Measurements from ENCODE around the gene LSMEM2.
"Not testable (repeated sequence)": the region's sequence is repeated elsewhere in the genome, so short reads cannot be mapped to it uniquely, and the experiment has no call there.

Gene LSMEM2

GRCh38 chr3:50267280-50267913 is 11.5 kb upstream of the LSMEM2 start:
- H3K4me1 ChIP-seq (ENCODE audit: control insufficient read depth, insufficient read depth, low read length): peaks cover 64% of the 10 kb centered on the region
- H3K4me3 ChIP-seq (ENCODE audit: low read length): peak overlapping the region; percentile 69
- H3K4me2 ChIP-seq (ENCODE audit: low read length): peak overlapping the region; percentile 80
- H3K36me3 ChIP-seq (ENCODE audit: insufficient read depth, low read length): no peaks in the 10 kb centered on the region
- H3K27me3 ChIP-seq (ENCODE audit: control insufficient read depth, insufficient read depth, low read length): no peaks in the 10 kb centered on the region
- peak overlapping the region; percentile 58 for H3K9ac ChIP-seq (ENCODE audit: low read depth, low read length)
- no peaks in the 10 kb centered on the region for H3K9me3 ChIP-seq (replicated peaks; ENCODE audit: low read length)

- no peaks in the 10 kb centered on the region for H3K9me3 ChIP-seq (replicated peaks; ENCODE audit: low read length)
- no peaks in the 10 kb centered on the region for H3K36me3 ChIP-seq (ENCODE audit: insufficient read depth, low read length)
- peak overlapping the region; percentile 54 for H3K4me2 ChIP-seq (ENCODE audit: low read length)
- H3K9ac ChIP-seq (ENCODE audit: low read depth, low read length): no peak overlapping the region
- no peaks in the 10 kb centered on the region for H3K27me3 ChIP-seq (ENCODE audit: control insufficient read depth, insufficient read depth, low read length)
- peaks cover 66% of the 10 kb centered on the region for H3K4me1 ChIP-seq (ENCODE audit: control insufficient read depth, insufficient read depth, low read length)
- H3K4me3 ChIP-seq (ENCODE audit: low read length): no peak overlapping the region
Measured at GRCh38 chr3:50268276-50268675, 10.6 kb upstream of the LSMEM2 start.

GRCh38 chr3:50268703-50269451 is 10.0 kb upstream of the LSMEM2 start, which contains the start of gene SEMA3B:
Gene SEMA3B, plus strand, starts transcription at chr3:50269147. Its CDS starts 94 bp downstream, at chr3:50269241.
- Histone ChIP-seq H3K9me3 (replicated peaks; ENCODE audit: low read length) (no peaks in the 10 kb centered on the region), H3K27me3 (ENCODE audit: control insufficient read depth, insufficient read depth, low read length) (no peaks in the 10 kb centered on the region), H3K9ac (ENCODE audit: low read depth, low read length) (no peak within 1 kb of the TSS), H3K36me3 (ENCODE audit: insufficient read depth, low read length) (no peaks in the 10 kb centered on the region), H3K4me1 (ENCODE audit: control insufficient read depth, insufficient read depth, low read length) (peaks cover 61% of the 10 kb centered on the region), H3K4me2 (ENCODE audit: low read length) (peak within 1 kb of the TSS; percentile 54), H3K4me3 (ENCODE audit: low read length) (peak within 1 kb of the TSS; percentile 2)

- peaks cover 56% of the 10 kb centered on the region for H3K4me1 ChIP-seq (ENCODE audit: control insufficient read depth, insufficient read depth, low read length)
- no peak overlapping the region for H3K9ac ChIP-seq (ENCODE audit: low read depth, low read length)
- peak overlapping the region; percentile 54 for H3K4me2 ChIP-seq (ENCODE audit: low read length)
- H3K36me3 ChIP-seq (ENCODE audit: insufficient read depth, low read length): no peaks in the 10 kb centered on the region
- H3K27me3 ChIP-seq (ENCODE audit: control insufficient read depth, insufficient read depth, low read length): no peaks in the 10 kb centered on the region
- H3K9me3 ChIP-seq (replicated peaks; ENCODE audit: low read length): no peaks in the 10 kb centered on the region
- peak overlapping the region; percentile 2 for H3K4me3 ChIP-seq (ENCODE audit: low read length)
Measured at GRCh38 chr3:50269460-50269859, 9.4 kb upstream of the LSMEM2 start.

GRCh38 chr3:50269977-50270413 is 8.9 kb upstream of the LSMEM2 start:
- Histone ChIP-seq H3K4me3 (ENCODE audit: low read length) (peak overlapping the region; percentile 2), H3K27me3 (ENCODE audit: control insufficient read depth, insufficient read depth, low read length) (no peaks in the 10 kb centered on the region), H3K9me3 (replicated peaks; ENCODE audit: low read length) (no peaks in the 10 kb centered on the region), H3K4me1 (ENCODE audit: control insufficient read depth, insufficient read depth, low read length) (peaks cover 50% of the 10 kb centered on the region), H3K4me2 (ENCODE audit: low read length) (peak overlapping the region; percentile 54), H3K9ac (ENCODE audit: low read depth, low read length) (peak overlapping the region; percentile 8), H3K36me3 (ENCODE audit: insufficient read depth, low read length) (no peaks in the 10 kb centered on the region)

GRCh38 chr3:50270422-50271224 is 8.3 kb upstream of the LSMEM2 start:
- Histone ChIP-seq H3K4me1 (ENCODE audit: control insufficient read depth, insufficient read depth, low read length) (peaks cover 44% of the 10 kb centered on the region), H3K36me3 (ENCODE audit: insufficient read depth, low read length) (no peaks in the 10 kb centered on the region), H3K4me2 (ENCODE audit: low read length) (peak overlapping the region; percentile 54), H3K4me3 (ENCODE audit: low read length) (no peak overlapping the region), H3K9me3 (replicated peaks; ENCODE audit: low read length) (no peaks in the 10 kb centered on the region), H3K9ac (ENCODE audit: low read depth, low read length) (peak overlapping the region; percentile 8), H3K27me3 (ENCODE audit: control insufficient read depth, insufficient read depth, low read length) (no peaks in the 10 kb centered on the region)

- H3K27me3 ChIP-seq (ENCODE audit: control insufficient read depth, insufficient read depth, low read length): no peaks in the 10 kb centered on the region
- no peak overlapping the region for H3K9ac ChIP-seq (ENCODE audit: low read depth, low read length)
- no peak overlapping the region for H3K4me2 ChIP-seq (ENCODE audit: low read length)
- H3K36me3 ChIP-seq (ENCODE audit: insufficient read depth, low read length): no peaks in the 10 kb centered on the region
- H3K9me3 ChIP-seq (replicated peaks; ENCODE audit: low read length): no peaks in the 10 kb centered on the region
- H3K4me3 ChIP-seq (ENCODE audit: low read length): no peak overlapping the region
- peaks cover 43% of the 10 kb centered on the region for H3K4me1 ChIP-seq (ENCODE audit: control insufficient read depth, insufficient read depth, low read length)
Measured at GRCh38 chr3:50271314-50271936, 7.5 kb upstream of the LSMEM2 start.

GRCh38 chr3:50272538-50272910 is 6.4 kb upstream of the LSMEM2 start:
- not testable (repeated sequence) for H3K9ac ChIP-seq (ENCODE audit: low read depth, low read length); H3K4me3 ChIP-seq (ENCODE audit: low read length); H3K27me3 ChIP-seq (ENCODE audit: control insufficient read depth, insufficient read depth, low read length); H3K36me3 ChIP-seq (ENCODE audit: insufficient read depth, low read length); H3K9me3 ChIP-seq (replicated peaks; ENCODE audit: low read length)
- peaks cover 35% of the 10 kb centered on the region for H3K4me1 ChIP-seq (ENCODE audit: control insufficient read depth, insufficient read depth, low read length)
- H3K4me2 ChIP-seq (ENCODE audit: low read length): peak overlapping the region; percentile 80

- Histone ChIP-seq H3K4me3 (ENCODE audit: low read length) (peak overlapping the region; percentile 51), H3K4me2 (ENCODE audit: low read length) (peak overlapping the region; percentile 80), H3K9ac (ENCODE audit: low read depth, low read length) (no peak overlapping the region), H3K27me3 (ENCODE audit: control insufficient read depth, insufficient read depth, low read length) (no peaks in the 10 kb centered on the region), H3K36me3 (ENCODE audit: insufficient read depth, low read length) (no peaks in the 10 kb centered on the region), H3K4me1 (ENCODE audit: control insufficient read depth, insufficient read depth, low read length) (peaks cover 31% of the 10 kb centered on the region), H3K9me3 (replicated peaks; ENCODE audit: low read length) (no peaks in the 10 kb centered on the region)
Measured at GRCh38 chr3:50272911-50273688, 5.8 kb upstream of the LSMEM2 start.

GRCh38 chr3:50273689-50274065 is 5.2 kb upstream of the LSMEM2 start:
- Histone ChIP-seq H3K9ac (ENCODE audit: low read depth, low read length) (no peak overlapping the region), H3K36me3 (ENCODE audit: insufficient read depth, low read length) (no peaks in the 10 kb centered on the region), H3K4me1 (ENCODE audit: control insufficient read depth, insufficient read depth, low read length) (peaks cover 27% of the 10 kb centered on the region), H3K4me2 (ENCODE audit: low read length) (no peak overlapping the region), H3K9me3 (replicated peaks; ENCODE audit: low read length) (no peaks in the 10 kb centered on the region), H3K27me3 (ENCODE audit: control insufficient read depth, insufficient read depth, low read length) (no peaks in the 10 kb centered on the region), H3K4me3 (ENCODE audit: low read length) (no peak overlapping the region)

Data from skeletal muscle satellite cell (primary cell).